ENCODE data around the gene SPECC1. TPM values are rescaled to one million over a fixed set of nuclear protein-coding genes. Genes with fewer than 3 reads are reported as not detected.

SPECC1 gene
- total RNA-seq, 6 donors from 2014 or later = 21.8 to 65.0 (median 33.9) TPM

DNA sequence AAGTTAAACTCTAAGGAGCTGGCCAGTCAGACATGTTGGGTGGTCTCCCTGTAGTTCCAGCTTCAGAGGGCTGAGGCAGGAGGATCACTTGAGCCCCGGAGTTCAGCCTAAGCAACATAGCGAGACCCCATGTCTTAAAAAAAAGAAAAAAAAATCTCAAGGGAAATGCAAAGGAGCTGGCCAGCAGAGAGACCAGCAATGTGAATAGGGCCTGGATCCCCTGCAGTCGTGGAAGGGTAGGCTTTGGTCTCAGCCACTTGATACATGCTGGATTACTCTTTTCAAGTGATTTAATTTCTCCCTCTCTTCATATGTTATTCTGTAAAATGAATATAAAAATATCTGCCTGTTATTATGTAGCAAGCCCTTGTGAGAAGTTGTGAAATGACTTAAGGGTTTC is 207.7 kb downstream of the SPECC1 start:
- DNase-seq (no peak), ATAC-seq (ENCODE audit: low FRiP score in 2 of 2) (no peak)
- Histone ChIP-seq H3K4me1 (no peaks in the 10 kb centered on the region), H3K27ac (no peak overlapping the region), H3K4me3 (no peak overlapping the region), H3K9me3 (no peaks in the 10 kb centered on the region), H3K27me3 (no peaks in the 10 kb centered on the region), H3K36me3 (no peaks in the 10 kb centered on the region)
- no peak for TF ChIP-seq POLR2A (IDR thresholded peaks at IDR 0.05)
- TF ChIP-seq, protein P1, sequence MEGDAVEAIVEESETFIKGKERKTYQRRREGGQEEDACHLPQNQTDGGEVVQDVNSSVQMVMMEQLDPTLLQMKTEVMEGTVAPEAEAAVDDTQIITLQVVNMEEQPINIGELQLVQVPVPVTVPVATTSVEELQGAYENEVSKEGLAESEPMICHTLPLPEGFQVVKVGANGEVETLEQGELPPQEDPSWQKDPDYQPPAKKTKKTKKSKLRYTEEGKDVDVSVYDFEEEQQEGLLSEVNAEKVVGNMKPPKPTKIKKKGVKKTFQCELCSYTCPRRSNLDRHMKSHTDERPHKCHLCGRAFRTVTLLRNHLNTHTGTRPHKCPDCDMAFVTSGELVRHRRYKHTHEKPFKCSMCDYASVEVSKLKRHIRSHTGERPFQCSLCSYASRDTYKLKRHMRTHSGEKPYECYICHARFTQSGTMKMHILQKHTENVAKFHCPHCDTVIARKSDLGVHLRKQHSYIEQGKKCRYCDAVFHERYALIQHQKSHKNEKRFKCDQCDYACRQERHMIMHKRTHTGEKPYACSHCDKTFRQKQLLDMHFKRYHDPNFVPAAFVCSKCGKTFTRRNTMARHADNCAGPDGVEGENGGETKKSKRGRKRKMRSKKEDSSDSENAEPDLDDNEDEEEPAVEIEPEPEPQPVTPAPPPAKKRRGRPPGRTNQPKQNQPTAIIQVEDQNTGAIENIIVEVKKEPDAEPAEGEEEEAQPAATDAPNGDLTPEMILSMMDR (IDR thresholded peaks at IDR 0.05) = no peak
- TF ChIP-seq EP300 (IDR thresholded peaks at IDR 0.05) = no peak
- no peak for TF ChIP-seq POLR2AphosphoS5 (IDR thresholded peaks at IDR 0.05)
- 78 to 83% methylated on average over 3 of the region's 3 CpGs for WGBS, 2 donors

DNA sequence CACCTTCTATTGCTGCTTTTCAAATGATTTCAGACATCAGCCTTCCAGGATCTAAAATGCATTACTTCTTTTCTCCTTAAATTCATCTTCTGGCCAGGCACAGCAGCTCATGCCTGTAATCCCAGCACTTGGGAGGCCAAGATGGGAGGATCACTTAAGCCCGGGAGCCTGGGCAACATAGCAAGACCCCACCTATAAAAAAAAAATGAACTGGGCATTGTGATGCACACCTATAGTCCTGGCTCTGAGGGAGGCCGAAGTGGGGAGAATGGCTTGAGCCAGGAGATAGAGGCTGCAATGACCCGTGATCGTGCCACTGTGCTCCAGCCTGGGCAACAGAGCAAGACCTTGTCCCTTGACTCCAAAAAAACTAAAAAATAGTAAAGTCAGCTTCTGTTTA is 208.5 kb downstream of the SPECC1 start:
- Histone ChIP-seq H3K36me3 (no peaks in the 10 kb centered on the region), H3K27ac (no peak overlapping the region), H3K4me1 (no peaks in the 10 kb centered on the region), H3K4me3 (no peak overlapping the region), H3K9me3 (no peaks in the 10 kb centered on the region), H3K27me3 (no peaks in the 10 kb centered on the region)
- ATAC-seq (ENCODE audit: low FRiP score in 2 of 2) (no peak), DNase-seq (no peak)
- no peak for TF ChIP-seq EP300 (IDR thresholded peaks at IDR 0.05)
- TF ChIP-seq POLR2AphosphoS5 (IDR thresholded peaks at IDR 0.05) = no peak
- TF ChIP-seq POLR2A (IDR thresholded peaks at IDR 0.05) = no peak
- TF ChIP-seq, protein P1 (IDR thresholded peaks at IDR 0.05) = no peak
- 97% methylated on average over 4 of the region's 4 CpGs for WGBS, 2 donors

DNA sequence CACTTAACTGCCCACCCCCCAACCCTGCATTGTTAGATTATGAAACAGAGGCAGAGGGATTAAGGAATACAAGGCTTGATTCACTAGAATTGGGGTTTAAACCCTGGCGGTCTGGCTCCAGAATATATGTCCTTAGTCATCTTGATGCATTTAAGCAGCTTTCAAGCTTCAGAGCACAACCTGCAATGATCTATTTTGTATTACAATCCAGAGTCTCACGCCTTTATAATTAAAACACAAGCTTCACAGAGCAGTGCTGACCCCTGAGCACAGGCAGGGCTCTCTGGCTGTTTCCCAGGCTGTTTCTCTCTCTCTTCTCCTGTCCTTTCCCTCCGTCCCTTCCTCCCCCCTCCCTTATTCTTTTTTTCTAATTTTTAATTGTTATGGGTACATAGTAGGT is 209.1 kb downstream of the SPECC1 start:
- Histone ChIP-seq H3K4me3 (no peak overlapping the region), H3K36me3 (no peaks in the 10 kb centered on the region), H3K4me1 (no peaks in the 10 kb centered on the region), H3K27ac (no peak overlapping the region), H3K27me3 (no peaks in the 10 kb centered on the region), H3K9me3 (no peaks in the 10 kb centered on the region)
- WGBS, 2 donors = 90 to 92% methylated on average over 3 of the region's 3 CpGs
- TF ChIP-seq POLR2AphosphoS5 (IDR thresholded peaks at IDR 0.05) (no peak), EP300 (IDR thresholded peaks at IDR 0.05) (no peak), POLR2A (IDR thresholded peaks at IDR 0.05) (no peak)
- TF ChIP-seq, protein P1 (IDR thresholded peaks at IDR 0.05) = no peak
- ATAC-seq (ENCODE audit: low FRiP score in 2 of 2) = no peak
- no peak for DNase-seq

DNA sequence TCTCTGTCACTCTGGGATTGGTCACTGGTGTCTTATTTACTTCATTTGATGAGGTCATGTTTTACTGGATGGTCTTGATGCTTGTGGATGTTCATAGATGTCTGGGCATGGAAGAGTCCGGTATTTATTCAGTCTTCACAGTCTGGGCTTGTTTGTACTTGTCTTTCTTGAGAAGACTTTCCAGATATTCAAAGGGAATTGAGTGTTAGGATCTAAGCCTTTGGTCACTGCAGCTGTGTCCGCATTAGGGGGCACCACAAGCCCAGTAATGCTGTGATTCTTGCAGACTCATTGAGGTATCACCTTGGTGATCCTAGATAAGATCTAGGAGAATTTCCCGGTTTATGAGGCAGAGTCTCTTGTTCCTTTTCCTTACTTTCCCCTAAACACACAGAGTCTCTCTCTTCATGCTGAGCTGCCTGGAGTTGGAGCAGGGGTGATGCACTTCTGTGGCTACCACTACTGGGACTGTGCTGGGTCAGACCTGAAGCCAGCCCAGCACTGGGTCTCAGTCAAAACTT is 214.7 kb downstream of the SPECC1 start:
- Histone ChIP-seq H3K9me3 (no peaks in the 10 kb centered on the region), H3K27ac (no peak overlapping the region), H3K36me3 (peaks cover 0 to 8% (median 0%) of the 10 kb centered on the region in 4 donors), H3K4me1 (no peaks in the 10 kb centered on the region), H3K4me3 (no peak overlapping the region), H3K27me3 (no peaks in the 10 kb centered on the region)
- no peak for ATAC-seq (ENCODE audit: low FRiP score in 2 of 2)
- 79% methylated on average over 3 of the region's 3 CpGs for WGBS, 2 donors
- DNase-seq = no peak
- TF ChIP-seq EP300 (IDR thresholded peaks at IDR 0.05) (no peak), POLR2A (IDR thresholded peaks at IDR 0.05) (no peak), POLR2AphosphoS5 (IDR thresholded peaks at IDR 0.05) (no peak)
- TF ChIP-seq, protein P1 (IDR thresholded peaks at IDR 0.05) = no peak

DNA sequence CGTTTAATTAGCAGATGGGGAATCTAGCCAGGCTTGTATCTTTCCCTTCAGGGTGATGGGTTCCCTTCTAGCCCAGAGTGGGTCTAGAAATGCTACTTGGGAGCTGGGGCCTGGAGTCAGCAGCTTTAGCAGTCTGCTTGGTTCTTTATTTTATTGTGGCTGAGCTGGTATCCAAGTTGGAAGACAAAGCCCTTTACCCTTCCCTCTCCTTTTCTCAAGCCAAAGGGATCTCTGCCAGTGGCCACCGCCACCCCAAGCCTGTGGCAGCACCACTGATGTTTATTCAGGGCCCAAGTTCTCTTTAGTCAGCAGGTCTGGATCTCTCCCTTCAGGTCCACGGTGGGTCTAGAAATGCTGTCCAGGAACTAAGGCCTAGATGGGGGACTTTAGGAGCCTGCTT is 215.2 kb downstream of the SPECC1 start:
- Histone ChIP-seq H3K4me1 (no peaks in the 10 kb centered on the region), H3K9me3 (no peaks in the 10 kb centered on the region), H3K36me3 (peaks cover 0 to 9% (median 0%) of the 10 kb centered on the region in 4 donors), H3K27me3 (no peaks in the 10 kb centered on the region), H3K27ac (no peak overlapping the region), H3K4me3 (no peak overlapping the region)
- DNase-seq (no peak), ATAC-seq (ENCODE audit: low FRiP score in 2 of 2) (no peak)
- WGBS, 2 donors = 52 to 75% methylated on average over 2 to 3 of the region's 3 CpGs
- TF ChIP-seq, protein P1 (IDR thresholded peaks at IDR 0.05) = no peak
- TF ChIP-seq EP300 (IDR thresholded peaks at IDR 0.05) (no peak), POLR2A (IDR thresholded peaks at IDR 0.05) (no peak), POLR2AphosphoS5 (IDR thresholded peaks at IDR 0.05) (no peak)
